ENCODE results near the gene NCSTN. TPM values are rescaled to one million over a fixed set of nuclear protein-coding genes. Genes with fewer than 3 reads are reported as not detected.

Gene NCSTN
- 10 to 100 TPM; 52.0 to 61.7 (median 60.5) TPM for total RNA-seq

DNA sequence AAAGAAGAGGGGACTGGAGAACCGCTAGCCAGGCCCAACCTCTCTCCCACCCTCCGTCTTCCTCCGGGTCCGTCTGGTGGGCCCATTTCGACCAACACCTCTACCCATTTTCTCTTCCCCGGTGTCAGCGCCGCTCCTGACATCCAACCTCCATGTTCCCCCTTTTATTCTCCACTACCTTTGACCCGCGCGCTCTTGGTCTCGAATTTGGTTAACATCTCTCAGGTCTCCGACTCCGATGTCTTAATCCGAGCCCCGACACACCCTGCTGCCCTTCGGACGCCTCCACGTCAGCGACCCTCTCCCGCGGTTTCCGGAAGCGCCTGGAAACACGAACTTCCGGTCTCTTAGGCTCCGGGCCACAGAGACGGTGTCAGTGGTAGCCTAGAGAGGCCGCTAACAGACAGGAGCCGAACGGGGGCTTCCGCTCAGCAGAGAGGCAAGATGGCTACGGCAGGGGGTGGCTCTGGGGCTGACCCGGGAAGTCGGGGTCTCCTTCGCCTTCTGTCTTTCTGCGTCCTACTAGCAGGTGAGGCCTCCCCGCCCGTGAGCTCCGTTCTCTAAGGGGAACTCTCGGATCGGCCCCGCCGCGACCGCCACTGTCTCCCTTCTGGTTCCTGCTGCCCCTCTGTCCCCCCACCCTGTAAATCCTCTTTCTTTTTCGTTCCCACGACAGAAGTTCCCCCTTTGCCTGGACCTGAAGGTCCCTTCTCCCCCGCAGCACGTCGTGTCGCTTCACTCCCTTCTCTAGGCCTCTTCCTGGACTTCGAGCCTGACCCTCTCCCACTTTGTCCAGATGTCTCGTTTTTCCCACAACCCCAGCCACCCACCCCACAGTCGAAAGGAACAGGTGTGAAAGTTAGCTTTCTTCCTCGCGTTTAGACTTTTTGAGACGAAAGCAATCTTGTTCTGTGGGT lies at the start of gene NCSTN, which contains the start of gene COPA:
NCSTN (plus strand) TSS at position 431 of the 917 bp plus-strand sequence; CDS start at position 445, 14 bp downstream.
COPA (minus strand) TSS at position 298 of the 917 bp plus-strand sequence; CDS start at position 218, 80 bp downstream.
- DNase-seq = peak; percentile 79
- H3K9me3 Mint-ChIP-seq = no peaks in the 10 kb centered on the region
- H3K36me3 Mint-ChIP-seq (ENCODE audit: insufficient read depth) = peaks cover 29% of the 10 kb centered on the region
- no peaks in the 10 kb centered on the region for H3K27me3 Mint-ChIP-seq (ENCODE audit: low read depth)
- peaks cover 53% of the 10 kb centered on the region for H3K4me1 Mint-ChIP-seq (ENCODE audit: low read depth)
- peak within 1 kb of the TSS; percentile 100 for H3K4me3 Mint-ChIP-seq
- ATAC-seq = peak; percentile 99 to 100

- Mint-ChIP-seq H3K36me3 (ENCODE audit: insufficient read depth) (peaks cover 60% of the 10 kb centered on the region), H3K4me3 (no peak overlapping the region), H3K27me3 (ENCODE audit: low read depth) (no peaks in the 10 kb centered on the region), H3K4me1 (ENCODE audit: low read depth) (no peaks in the 10 kb centered on the region), H3K9me3 (no peaks in the 10 kb centered on the region)
- DNase-seq = no peak
- ATAC-seq = no peak
Observed at GRCh38 chr1:160296036-160296435, 47.1 kb upstream of the NCSTN start.

DNA sequence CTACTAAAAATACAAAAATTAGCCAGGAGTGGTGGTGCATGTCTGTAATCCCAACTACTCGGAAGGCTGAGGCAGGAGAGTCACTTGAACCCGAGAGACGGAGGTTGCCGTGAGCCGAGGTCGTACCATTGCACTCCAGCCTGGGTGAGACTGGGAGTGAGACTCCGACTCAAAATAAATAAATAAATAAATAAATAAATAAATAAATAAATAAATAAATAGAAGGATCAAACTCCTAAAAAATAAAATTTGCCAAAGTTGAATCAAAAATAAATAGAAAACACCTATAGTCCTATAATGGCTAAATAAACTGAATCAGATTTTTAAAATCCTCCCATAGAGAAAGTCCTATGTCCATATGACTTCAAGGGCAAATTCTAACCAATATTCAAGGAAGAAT lies 43.0 kb upstream of the NCSTN start:
- Mint-ChIP-seq H3K4me1 (ENCODE audit: low read depth) (no peaks in the 10 kb centered on the region), H3K27me3 (ENCODE audit: low read depth) (no peaks in the 10 kb centered on the region), H3K4me3 (no peak overlapping the region), H3K36me3 (ENCODE audit: insufficient read depth) (peaks cover 49% of the 10 kb centered on the region), H3K9me3 (no peaks in the 10 kb centered on the region)
- DNase-seq (no peak), ATAC-seq (no peak)

DNA sequence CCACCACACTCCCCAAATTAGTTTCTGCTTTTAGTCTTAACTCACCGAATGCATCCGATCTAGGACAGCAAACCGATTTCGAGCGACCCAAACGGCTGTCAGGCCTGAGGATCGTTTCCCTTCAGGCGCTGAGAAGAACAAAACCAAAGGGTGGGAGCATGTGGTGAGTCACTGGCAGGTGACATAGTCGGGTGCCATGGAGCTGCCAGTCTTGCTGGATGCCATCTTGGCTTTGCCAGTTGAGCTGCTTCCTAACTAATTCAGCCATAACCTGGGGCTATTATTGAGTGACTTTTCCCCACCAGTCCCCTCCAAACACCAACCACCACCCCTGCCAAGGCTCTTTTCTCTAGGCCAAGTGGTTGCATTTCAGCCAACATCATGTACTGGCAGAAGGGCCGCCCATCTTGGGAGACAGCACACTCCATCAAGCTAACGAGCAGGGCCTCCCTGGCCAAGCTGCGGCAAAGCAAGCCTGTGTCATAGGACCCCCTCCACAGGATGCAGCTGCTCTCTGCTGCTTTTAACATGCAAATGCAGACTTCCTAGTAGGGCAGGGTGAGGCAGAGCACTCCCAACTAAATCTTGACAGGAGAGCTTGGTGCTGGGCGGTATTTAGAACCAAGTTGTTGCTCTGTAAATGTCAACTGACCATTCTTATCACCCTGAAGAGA lies 35.9 kb upstream of the NCSTN start:
- ATAC-seq (no peak), DNase-seq (no peak)
- Mint-ChIP-seq H3K4me1 (ENCODE audit: low read depth) (no peaks in the 10 kb centered on the region), H3K4me3 (no peak overlapping the region), H3K36me3 (ENCODE audit: insufficient read depth) (peaks cover 54% of the 10 kb centered on the region), H3K9me3 (no peaks in the 10 kb centered on the region), H3K27me3 (ENCODE audit: low read depth) (no peaks in the 10 kb centered on the region)

DNA sequence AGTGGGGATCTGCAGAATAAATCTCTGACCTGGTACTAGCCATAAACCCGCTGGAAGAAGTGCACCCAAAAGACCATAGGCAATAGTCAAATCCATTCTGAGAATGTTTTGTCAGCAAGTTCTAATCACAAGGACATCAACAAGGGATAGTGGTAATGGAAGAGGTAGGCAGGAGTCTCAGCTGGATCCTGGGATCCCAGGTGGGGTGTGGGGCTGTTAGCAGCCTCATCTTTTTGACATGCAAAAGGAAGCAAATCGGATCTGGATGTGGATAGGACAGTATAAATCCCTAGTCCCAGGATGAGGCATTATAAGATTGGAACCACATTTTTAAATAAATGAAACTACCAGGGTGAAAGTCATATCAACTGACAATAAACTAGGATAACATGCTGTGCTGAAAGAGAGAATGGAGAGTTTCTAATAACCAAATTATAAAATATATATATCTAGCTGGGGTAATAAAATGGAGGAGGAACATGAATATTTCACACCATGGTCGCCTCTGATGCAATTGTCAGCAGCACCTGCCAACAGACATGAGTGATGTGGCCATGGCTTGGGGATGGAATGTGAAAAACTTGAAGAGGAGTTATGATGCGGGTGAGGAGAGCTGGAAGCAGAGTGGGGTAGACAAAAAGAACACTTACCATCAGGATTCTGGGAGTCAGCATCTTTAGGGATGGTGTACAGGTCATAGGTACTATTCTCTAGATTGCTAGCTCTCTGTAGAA lies 34.6 kb upstream of the NCSTN start:
- peaks cover 56% of the 10 kb centered on the region for H3K36me3 Mint-ChIP-seq (ENCODE audit: insufficient read depth)
- H3K4me3 Mint-ChIP-seq = no peak overlapping the region
- ATAC-seq (no peak), DNase-seq (no peak)
- no peaks in the 10 kb centered on the region for H3K27me3 Mint-ChIP-seq (ENCODE audit: low read depth)
- H3K4me1 Mint-ChIP-seq (ENCODE audit: low read depth) = no peaks in the 10 kb centered on the region
- no peaks in the 10 kb centered on the region for H3K9me3 Mint-ChIP-seq

GRCh38 chr1:160309185-160309557 lies 34.0 kb upstream of the NCSTN start:
- Mint-ChIP-seq H3K4me3 (no peak overlapping the region), H3K27me3 (ENCODE audit: low read depth) (no peaks in the 10 kb centered on the region), H3K4me1 (ENCODE audit: low read depth) (no peaks in the 10 kb centered on the region), H3K9me3 (no peaks in the 10 kb centered on the region), H3K36me3 (ENCODE audit: insufficient read depth) (peaks cover 58% of the 10 kb centered on the region)
- no peak for ATAC-seq
- no peak for DNase-seq

GRCh38 chr1:160309571-160309970 lies 33.6 kb upstream of the NCSTN start:
- Mint-ChIP-seq H3K4me1 (ENCODE audit: low read depth) (no peaks in the 10 kb centered on the region), H3K4me3 (no peak overlapping the region), H3K27me3 (ENCODE audit: low read depth) (no peaks in the 10 kb centered on the region), H3K9me3 (no peaks in the 10 kb centered on the region), H3K36me3 (ENCODE audit: insufficient read depth) (peaks cover 56% of the 10 kb centered on the region)
- DNase-seq = no peak
- no peak for ATAC-seq

DNA sequence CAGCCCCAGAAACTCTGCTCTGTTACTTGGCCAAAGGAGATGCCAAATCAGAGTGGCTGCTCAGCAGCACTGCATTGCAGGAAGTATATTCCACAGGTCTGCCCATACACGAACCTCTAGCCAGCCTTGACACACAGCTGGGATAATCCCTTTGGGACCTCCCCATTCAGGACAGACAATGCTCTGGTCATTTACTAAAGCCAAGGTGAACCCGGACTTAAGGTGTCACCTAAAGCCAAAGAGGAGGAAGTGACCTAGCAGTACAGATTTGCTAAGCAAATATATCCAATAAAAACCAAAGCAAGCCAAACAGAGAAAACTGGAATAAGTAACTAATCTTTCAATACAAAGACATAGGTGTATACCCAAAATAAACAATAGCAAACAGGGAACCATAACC lies 27.8 kb upstream of the NCSTN start:
- Mint-ChIP-seq H3K4me1 (ENCODE audit: low read depth) (peaks cover 15% of the 10 kb centered on the region), H3K4me3 (no peak overlapping the region), H3K36me3 (ENCODE audit: insufficient read depth) (peaks cover 71% of the 10 kb centered on the region), H3K9me3 (peaks cover 10% of the 10 kb centered on the region), H3K27me3 (ENCODE audit: low read depth) (no peaks in the 10 kb centered on the region)
- DNase-seq (no peak), ATAC-seq (no peak)

- DNase-seq = no peak
- H3K9me3 Mint-ChIP-seq = no peaks in the 10 kb centered on the region
- no peak overlapping the region for H3K4me3 Mint-ChIP-seq
- no peak for ATAC-seq
- no peaks in the 10 kb centered on the region for H3K27me3 Mint-ChIP-seq (ENCODE audit: low read depth)
- peaks cover 53% of the 10 kb centered on the region for H3K36me3 Mint-ChIP-seq (ENCODE audit: insufficient read depth)
- peaks cover 17% of the 10 kb centered on the region for H3K4me1 Mint-ChIP-seq (ENCODE audit: low read depth)
Observed at GRCh38 chr1:160322831-160323230, 20.4 kb upstream of the NCSTN start.

DNA sequence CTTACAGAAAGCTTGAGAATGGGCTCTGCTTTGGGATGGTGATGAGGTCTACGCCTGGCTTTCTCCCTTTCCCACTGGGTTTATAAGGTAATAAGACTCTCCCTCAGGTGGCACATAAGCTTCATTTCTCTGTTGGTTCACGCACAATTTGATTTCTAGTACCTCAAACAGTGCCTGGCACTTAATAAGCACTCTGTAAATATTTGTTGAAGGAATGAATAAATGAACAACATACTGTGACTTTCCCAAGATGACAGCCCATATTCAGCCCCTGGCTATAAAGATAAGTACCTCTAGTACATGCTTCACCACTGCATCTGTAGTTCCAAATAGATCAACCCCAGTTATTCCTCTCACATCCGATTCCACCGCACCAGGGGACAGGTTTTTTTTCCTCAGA lies 17.9 kb upstream of the NCSTN start:
- peaks cover 49% of the 10 kb centered on the region for H3K36me3 Mint-ChIP-seq (ENCODE audit: insufficient read depth)
- H3K4me1 Mint-ChIP-seq (ENCODE audit: low read depth) = peaks cover 7% of the 10 kb centered on the region
- DNase-seq = no peak
- H3K4me3 Mint-ChIP-seq = no peak overlapping the region
- no peaks in the 10 kb centered on the region for H3K27me3 Mint-ChIP-seq (ENCODE audit: low read depth)
- H3K9me3 Mint-ChIP-seq = no peaks in the 10 kb centered on the region
- ATAC-seq = no peak

GRCh38 chr1:160326418-160326817 lies 16.8 kb upstream of the NCSTN start:
- Mint-ChIP-seq H3K9me3 (no peaks in the 10 kb centered on the region), H3K4me1 (ENCODE audit: low read depth) (peaks cover 1% of the 10 kb centered on the region), H3K4me3 (no peak overlapping the region), H3K27me3 (ENCODE audit: low read depth) (no peaks in the 10 kb centered on the region), H3K36me3 (ENCODE audit: insufficient read depth) (peaks cover 45% of the 10 kb centered on the region)
- DNase-seq (no peak), ATAC-seq (no peak)

DNA sequence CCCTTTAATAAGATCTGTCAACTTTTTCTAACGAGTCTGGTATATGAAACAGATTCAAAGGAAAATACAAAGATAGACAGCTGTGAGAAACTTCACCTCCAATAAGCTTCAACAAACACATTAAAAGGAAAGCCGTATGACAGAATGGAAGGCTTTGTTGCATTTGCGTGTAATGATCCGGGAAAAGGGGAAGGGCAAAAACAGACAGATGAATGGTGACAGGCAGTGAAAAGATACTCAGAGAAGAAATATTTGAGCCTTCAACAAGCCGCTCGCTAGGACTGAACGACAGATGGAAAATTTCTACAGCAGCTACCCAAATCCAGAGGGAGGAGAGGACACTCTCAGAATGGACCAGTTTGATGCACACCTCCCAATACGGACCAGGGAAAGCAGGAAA lies 15.0 kb upstream of the NCSTN start:
- Mint-ChIP-seq H3K4me1 (ENCODE audit: low read depth) (no peaks in the 10 kb centered on the region), H3K4me3 (no peak overlapping the region), H3K27me3 (ENCODE audit: low read depth) (no peaks in the 10 kb centered on the region), H3K9me3 (no peaks in the 10 kb centered on the region), H3K36me3 (ENCODE audit: insufficient read depth) (peaks cover 42% of the 10 kb centered on the region)
- ATAC-seq = no peak
- DNase-seq = no peak

GRCh38 chr1:160330119-160330518 lies 13.1 kb upstream of the NCSTN start:
- Mint-ChIP-seq H3K4me3 (no peak overlapping the region), H3K4me1 (ENCODE audit: low read depth) (no peaks in the 10 kb centered on the region), H3K9me3 (no peaks in the 10 kb centered on the region), H3K27me3 (ENCODE audit: low read depth) (no peaks in the 10 kb centered on the region), H3K36me3 (ENCODE audit: insufficient read depth) (peaks cover 47% of the 10 kb centered on the region)
- ATAC-seq (no peak), DNase-seq (no peak)

DNA sequence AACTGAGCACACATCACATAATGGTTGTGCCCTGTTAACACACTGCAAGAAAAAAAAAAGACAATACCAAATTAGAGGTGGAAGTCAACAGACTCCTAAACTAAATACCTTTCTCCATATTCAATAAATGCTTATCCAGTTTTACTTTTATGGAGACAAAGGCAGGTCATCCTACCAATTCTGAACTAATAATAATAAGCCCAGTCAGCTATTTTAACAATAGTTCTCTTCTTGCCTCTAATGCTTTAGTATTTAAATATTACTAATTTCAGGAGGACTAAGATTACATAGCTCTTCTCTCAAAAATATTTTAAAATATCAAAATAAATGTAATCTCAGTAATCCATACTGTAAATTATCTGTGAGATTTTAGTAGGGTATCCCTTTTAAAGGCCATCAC lies 10.7 kb upstream of the NCSTN start:
- peaks cover 43% of the 10 kb centered on the region for H3K36me3 Mint-ChIP-seq (ENCODE audit: insufficient read depth)
- no peaks in the 10 kb centered on the region for H3K4me1 Mint-ChIP-seq (ENCODE audit: low read depth)
- no peak for DNase-seq
- ATAC-seq = no peak
- H3K9me3 Mint-ChIP-seq = no peaks in the 10 kb centered on the region
- H3K4me3 Mint-ChIP-seq = no peak overlapping the region
- no peaks in the 10 kb centered on the region for H3K27me3 Mint-ChIP-seq (ENCODE audit: low read depth)

Measured in activated T-cell treated with anti-CD3 and anti-CD28 coated beads, Interleukin-2, amount 50 U/mL, for 4 hours (primary cell).